GM19467 (cell line): ENCODE data around the gene TSEN2.

Experiments
- ATAC-seq: cut with Tn5 transposase; IDR thresholded peaks from one replicate; pipeline ENCODE4 v1.9.1; 2021; ENCODE audit warnings: mild to moderate bottlenecking, moderate library complexity; ENCODE audit not compliant: unreplicated experiment

The TSEN2 gene

GRCh38 chr3:12582730-12583129 is 98.5 kb downstream of the TSEN2 start:
- no peak for ATAC-seq
